GM21526 (cell line): ENCODE data around the gene SMARCA4.
"Not testable (repeated sequence)": the region's sequence is repeated elsewhere in the genome, so short reads cannot be mapped to it uniquely, and the experiment has no call there.

Experiments used
- ATAC-seq: cut with Tn5 transposase; IDR thresholded peaks from one replicate; pipeline ENCODE4 v1.9.1; 2021; ENCODE audit warnings: moderate library complexity; ENCODE audit not compliant: unreplicated experiment, low FRiP score

The SMARCA4 gene

GRCh38 chr19:11092181-11092538, 131.3 kb downstream of the SMARCA4 start:
- no peak for ATAC-seq

GRCh38 chr19:11093689-11094238, 132.9 kb downstream of the SMARCA4 start:
- no peak for ATAC-seq

GRCh38 chr19:11094520-11094894, 133.7 kb downstream of the SMARCA4 start:
- no peak for ATAC-seq

GRCh38 chr19:11096210-11096841, 135.5 kb downstream of the SMARCA4 start:
- ATAC-seq: no peak

- not testable (repeated sequence) for ATAC-seq
Measured at GRCh38 chr19:11097367-11097766, 136.5 kb downstream of the SMARCA4 start.

GRCh38 chr19:11098327-11098726, 137.5 kb downstream of the SMARCA4 start:
- ATAC-seq: no peak

- ATAC-seq: no peak
Measured at GRCh38 chr19:11098861-11099260, 138.0 kb downstream of the SMARCA4 start.

GRCh38 chr19:11100049-11100448, 139.2 kb downstream of the SMARCA4 start:
- no peak for ATAC-seq

GRCh38 chr19:11101057-11101456, 140.2 kb downstream of the SMARCA4 start:
- ATAC-seq: no peak

- no peak for ATAC-seq
Measured at GRCh38 chr19:11102944-11103343, 142.1 kb downstream of the SMARCA4 start.

GRCh38 chr19:11103667-11104066, 142.8 kb downstream of the SMARCA4 start:
- ATAC-seq: not testable (repeated sequence)

GRCh38 chr19:11105014-11105636, 144.3 kb downstream of the SMARCA4 start:
- ATAC-seq: no peak

- ATAC-seq: no peak
Measured at GRCh38 chr19:11106477-11106876, 145.6 kb downstream of the SMARCA4 start.

GRCh38 chr19:11108746-11109145, 147.9 kb downstream of the SMARCA4 start:
- no peak for ATAC-seq

- no peak for ATAC-seq
Measured at GRCh38 chr19:11111117-11111770, 150.4 kb downstream of the SMARCA4 start.

GRCh38 chr19:11111771-11112144, 150.9 kb downstream of the SMARCA4 start:
- ATAC-seq: no peak
